Suprapubic skin (tissue), 4 donors: ENCODE data around the gene BMP8B. TPM values are rescaled to one million over a fixed set of nuclear protein-coding genes. Genes with fewer than 3 reads are reported as not detected.

ENCODE experiments used
- DNase-seq, 2 donors: peaks; one replicate each; pipeline ENCODE4 v3.0.0-alpha.2; 2019; ENCODE audit warnings: low spot score in 2 of 2
- H3K27ac ChIP-seq: fragments of 200-600 bp; sonication (generic); one replicate; pipeline ENCODE4 v1.5.1; 2019
- H3K27me3 ChIP-seq: fragments of 200-600 bp; sonication (generic); one replicate; pipeline ENCODE4 v1.5.1; 2019
- H3K36me3 ChIP-seq: fragments of 200-600 bp; sonication (generic); one replicate; pipeline ENCODE4 v1.5.1; 2019
- H3K4me1 ChIP-seq: fragments of 200-600 bp; sonication (generic); one replicate; pipeline ENCODE4 v1.5.1; 2019
- H3K4me3 ChIP-seq: fragments of 200-600 bp; sonication (generic); one replicate; pipeline ENCODE4 v1.5.1; 2019; ENCODE audit warnings: mild to moderate bottlenecking
- H3K9me3 ChIP-seq: fragments of 200-600 bp; sonication (generic); one replicate; pipeline ENCODE4 v1.5.1; 2019
- EP300 ChIP-seq: sonication (generic); formaldehyde crosslinking; IDR thresholded peaks from one replicate; pipeline ENCODE4 v1.6.1; 2017; ENCODE audit warnings: antibody characterized with exemption
- POLR2A ChIP-seq, 2 donors: fragments of 450-650 bp; IDR thresholded peaks; one replicate each; pipeline ENCODE4 v1.6.1; 2017; ENCODE audit warnings: antibody characterized with exemption in 2 of 2, mild to moderate bottlenecking in 2 of 2, moderate library complexity in 2 of 2
- POLR2AphosphoS5 ChIP-seq, 3 donors: sonication (generic); formaldehyde crosslinking; IDR thresholded peaks; one replicate each; pipeline ENCODE4 v1.6.1; 2017; ENCODE audit warnings: antibody characterized with exemption in 3 of 3
- WGBS: methylation state at CpG from one replicate; pipeline ENCODE4 v1.1.5; 2018; 5-methylcytosine and 5-hydroxymethylcytosine counted together
- total RNA-seq, 4 donors: library from RNA; depleted of rRNA; stranded (reverse); fragments of >200 nt; gene quantifications; one replicate each; pipeline ENCODE4 v1.1.0, GENCODE V29; 2016
- TF ChIP-seq, protein P1 (sequence below), 2 donors: fragments of 200-600 bp in 1 of 2; fragments of 450-650 bp in 1 of 2; sonication (generic) in 1 of 2; IDR thresholded peaks; one replicate each; pipeline ENCODE4 v1.5.1; 2016 to 2019; ENCODE audit warnings: antibody characterized with exemption in 2 of 2, mild to moderate bottlenecking in 1 of 2, moderate library complexity in 1 of 2

BMP8B gene
- total RNA-seq, 4 donors from 2014 or later, result 0.83 to 3.5 (median 2.1) TPM

DNA sequence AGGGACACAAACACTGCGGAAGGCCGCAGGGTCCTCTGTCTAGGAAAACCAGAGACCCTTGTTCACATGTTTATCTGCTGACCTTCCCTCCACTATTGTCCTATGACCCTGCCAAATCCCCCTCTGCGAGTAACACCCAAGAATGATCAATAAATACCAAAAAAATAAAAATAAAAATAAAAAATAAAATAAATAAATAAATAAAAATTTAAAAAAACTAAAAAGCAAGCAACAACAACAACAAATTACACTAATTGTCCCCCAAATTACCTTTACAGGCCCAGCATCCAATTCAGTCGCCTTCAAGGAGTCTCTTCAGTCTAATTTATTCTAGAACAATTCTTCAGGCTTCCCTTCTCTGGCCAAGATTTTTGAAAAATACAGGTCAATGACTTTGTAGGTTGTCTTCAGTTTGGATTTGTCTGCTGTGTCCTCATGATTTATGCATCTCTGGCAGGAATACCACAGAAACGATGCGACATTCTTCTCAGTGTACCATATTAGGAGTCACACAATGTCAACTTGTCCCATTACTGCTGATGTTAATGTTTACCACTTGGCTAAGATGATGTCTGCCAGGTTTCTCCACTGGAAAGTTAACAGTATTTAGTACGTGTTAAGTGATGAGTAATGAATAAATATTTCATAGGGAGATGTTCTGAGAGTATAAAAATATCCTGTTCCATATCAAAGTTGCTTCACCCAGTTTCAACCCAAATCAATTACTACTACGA, 20.3 kb upstream of the BMP8B start:
- Histone ChIP-seq H3K9me3 (no peaks in the 10 kb centered on the region), H3K4me3 (no peak overlapping the region), H3K27ac (no peak overlapping the region), H3K36me3 (no peaks in the 10 kb centered on the region), H3K27me3 (no peaks in the 10 kb centered on the region), H3K4me1 (no peaks in the 10 kb centered on the region)
- TF ChIP-seq POLR2AphosphoS5 (IDR thresholded peaks at IDR 0.05) (no peak), EP300 (no peak), POLR2A (IDR thresholded peaks at IDR 0.05) (no peak)
- TF ChIP-seq, protein P1, sequence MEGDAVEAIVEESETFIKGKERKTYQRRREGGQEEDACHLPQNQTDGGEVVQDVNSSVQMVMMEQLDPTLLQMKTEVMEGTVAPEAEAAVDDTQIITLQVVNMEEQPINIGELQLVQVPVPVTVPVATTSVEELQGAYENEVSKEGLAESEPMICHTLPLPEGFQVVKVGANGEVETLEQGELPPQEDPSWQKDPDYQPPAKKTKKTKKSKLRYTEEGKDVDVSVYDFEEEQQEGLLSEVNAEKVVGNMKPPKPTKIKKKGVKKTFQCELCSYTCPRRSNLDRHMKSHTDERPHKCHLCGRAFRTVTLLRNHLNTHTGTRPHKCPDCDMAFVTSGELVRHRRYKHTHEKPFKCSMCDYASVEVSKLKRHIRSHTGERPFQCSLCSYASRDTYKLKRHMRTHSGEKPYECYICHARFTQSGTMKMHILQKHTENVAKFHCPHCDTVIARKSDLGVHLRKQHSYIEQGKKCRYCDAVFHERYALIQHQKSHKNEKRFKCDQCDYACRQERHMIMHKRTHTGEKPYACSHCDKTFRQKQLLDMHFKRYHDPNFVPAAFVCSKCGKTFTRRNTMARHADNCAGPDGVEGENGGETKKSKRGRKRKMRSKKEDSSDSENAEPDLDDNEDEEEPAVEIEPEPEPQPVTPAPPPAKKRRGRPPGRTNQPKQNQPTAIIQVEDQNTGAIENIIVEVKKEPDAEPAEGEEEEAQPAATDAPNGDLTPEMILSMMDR (IDR thresholded peaks at IDR 0.05), result no peak
- WGBS, result 72% methylated on average over 8 of the region's 8 CpGs
- no peak for DNase-seq

DNA sequence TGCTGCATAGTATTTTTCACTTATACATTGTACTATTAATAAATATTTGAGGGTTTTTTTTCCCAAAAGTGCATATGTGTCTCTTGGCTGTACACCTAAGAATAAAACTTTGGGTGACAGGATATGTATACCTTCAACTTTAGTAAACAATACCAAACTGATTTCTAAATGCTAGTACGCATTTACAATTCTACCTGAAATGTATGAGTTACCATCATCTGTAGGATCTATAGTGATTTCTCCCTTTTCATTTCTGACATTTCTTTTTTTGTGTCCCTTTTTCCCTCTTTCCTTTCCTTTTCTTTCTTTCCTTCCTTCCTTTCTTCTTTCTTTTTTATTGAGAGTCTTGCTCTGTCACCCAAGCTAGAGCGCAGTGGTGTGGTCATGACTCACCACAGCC, 16.7 kb upstream of the BMP8B start:
- Histone ChIP-seq H3K4me1 (no peaks in the 10 kb centered on the region), H3K9me3 (no peaks in the 10 kb centered on the region), H3K36me3 (no peaks in the 10 kb centered on the region), H3K4me3 (no peak overlapping the region), H3K27ac (no peak overlapping the region), H3K27me3 (no peaks in the 10 kb centered on the region)
- no peak for DNase-seq
- TF ChIP-seq POLR2A (IDR thresholded peaks at IDR 0.05) (no peak), POLR2AphosphoS5 (IDR thresholded peaks at IDR 0.05) (no peak), EP300 (no peak)
- TF ChIP-seq, protein P1 (IDR thresholded peaks at IDR 0.05), result no peak
- WGBS, result 94% methylated on average over 2 of the region's 2 CpGs

DNA sequence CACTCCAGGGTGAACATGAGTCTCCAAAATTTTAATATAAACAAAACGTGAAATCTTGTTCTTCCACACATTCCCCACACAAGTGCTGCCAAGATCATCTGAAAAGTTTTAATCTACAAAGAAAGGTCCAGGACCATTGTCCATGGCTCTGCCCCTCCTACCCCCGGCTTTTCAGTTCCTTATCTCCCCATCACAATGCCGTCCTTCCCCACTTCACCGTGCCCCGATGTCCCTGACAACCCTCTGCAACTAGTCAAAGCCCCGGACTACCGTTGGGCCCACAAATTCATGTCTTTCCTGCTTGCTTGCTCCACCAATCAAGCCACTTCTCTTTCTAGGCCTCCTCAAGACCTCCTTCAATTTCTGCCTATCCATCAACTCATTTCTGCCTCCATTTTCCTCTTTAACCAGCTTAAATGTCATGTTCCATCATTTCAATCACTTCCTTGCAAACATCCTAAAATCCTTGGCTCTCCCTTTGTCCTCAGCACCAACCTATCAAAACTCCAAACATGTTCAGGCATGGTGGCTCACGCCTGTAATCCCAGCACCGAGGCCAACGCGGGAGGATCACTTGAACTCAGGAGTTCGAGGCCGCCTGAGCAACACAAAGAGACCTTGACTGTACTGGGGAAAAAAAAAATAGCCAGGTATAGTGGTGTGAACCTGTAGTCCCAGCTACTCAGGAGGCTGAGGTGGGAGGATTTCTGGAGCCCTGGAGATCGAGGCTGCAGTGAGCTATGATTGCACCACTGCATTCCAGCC, 14.0 kb upstream of the BMP8B start:
- H3K27ac ChIP-seq, result no peak overlapping the region
- 77% methylated on average over 14 of the region's 14 CpGs for WGBS
- H3K27me3 ChIP-seq, result no peaks in the 10 kb centered on the region
- TF ChIP-seq POLR2AphosphoS5 (IDR thresholded peaks at IDR 0.05) (no peak), EP300 (no peak), POLR2A (IDR thresholded peaks at IDR 0.05) (no peak)
- TF ChIP-seq, protein P1 (IDR thresholded peaks at IDR 0.05), result no peak
- no peaks in the 10 kb centered on the region for H3K9me3 ChIP-seq
- DNase-seq, result no peak
- no peaks in the 10 kb centered on the region for H3K4me1 ChIP-seq
- no peak overlapping the region for H3K4me3 ChIP-seq
- H3K36me3 ChIP-seq, result no peaks in the 10 kb centered on the region

DNA sequence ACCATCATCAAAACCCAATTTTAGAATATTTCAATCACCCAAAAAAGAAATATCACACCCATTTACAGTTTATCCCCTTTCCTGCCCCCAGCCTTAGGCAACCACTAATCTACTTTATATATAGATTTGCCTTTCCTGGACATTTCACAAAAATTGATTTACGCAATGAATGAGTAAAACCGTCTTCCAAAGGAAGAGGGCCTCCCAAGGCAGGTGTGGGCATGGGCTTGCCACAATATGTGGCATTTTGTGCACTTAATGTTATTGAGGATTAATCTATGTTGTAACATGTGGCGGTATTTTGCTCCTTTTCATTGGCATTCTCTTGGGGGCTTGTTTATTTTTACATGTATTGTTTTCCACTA, 11.8 kb upstream of the BMP8B start:
- H3K9me3 ChIP-seq, result no peaks in the 10 kb centered on the region
- H3K27me3 ChIP-seq, result no peaks in the 10 kb centered on the region
- no peaks in the 10 kb centered on the region for H3K4me1 ChIP-seq
- DNase-seq, result no peak
- H3K36me3 ChIP-seq, result no peaks in the 10 kb centered on the region
- 80% methylated on average over 3 of the region's 3 CpGs for WGBS
- no peak for TF ChIP-seq POLR2AphosphoS5 (IDR thresholded peaks at IDR 0.05)
- TF ChIP-seq EP300, result no peak
- TF ChIP-seq POLR2A (IDR thresholded peaks at IDR 0.05), result no peak
- TF ChIP-seq, protein P1 (IDR thresholded peaks at IDR 0.05), result no peak
- no peak overlapping the region for H3K27ac ChIP-seq
- no peak overlapping the region for H3K4me3 ChIP-seq

DNA sequence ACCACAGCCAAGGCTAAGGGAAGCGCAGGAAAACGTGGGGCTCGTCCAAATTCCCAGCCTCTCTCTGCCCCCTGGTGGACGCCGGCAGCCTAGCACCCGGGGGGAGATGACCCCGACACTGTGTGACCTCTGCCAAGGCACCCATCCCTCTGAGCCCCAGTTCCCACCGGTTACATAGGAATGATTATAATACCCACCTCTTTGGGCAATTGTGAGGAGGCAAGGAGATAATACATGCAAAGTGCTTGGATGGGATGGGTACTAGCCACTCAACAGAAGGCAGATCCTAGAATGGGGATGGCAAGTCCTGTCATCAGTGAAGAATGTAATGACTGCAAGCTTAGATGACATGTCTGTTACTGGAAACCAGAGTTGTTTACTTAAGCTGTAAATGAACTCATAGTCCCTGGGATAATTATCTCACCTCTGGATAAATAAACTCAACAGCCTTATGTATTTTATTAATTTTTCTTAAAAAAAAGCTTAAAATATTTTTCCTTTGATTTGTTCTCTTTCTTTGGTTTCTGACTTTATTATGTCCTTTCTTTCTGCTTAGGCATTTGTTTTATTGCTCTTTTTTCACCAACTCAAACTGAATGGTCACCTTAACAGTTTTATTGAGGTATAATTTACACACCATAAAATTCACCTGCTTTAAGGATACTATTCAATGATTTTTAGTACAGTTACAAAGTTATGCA, 11.3 kb upstream of the BMP8B start:
- WGBS, result 4% methylated on average over 3 of the region's 8 CpGs
- DNase-seq, result peak in 1 of 2 donors; percentile 76
- no peaks in the 10 kb centered on the region for H3K9me3 ChIP-seq
- H3K27me3 ChIP-seq, result no peaks in the 10 kb centered on the region
- TF ChIP-seq, protein P1 (IDR thresholded peaks at IDR 0.05), result peak; percentile 70 to 78
- no peak for TF ChIP-seq POLR2AphosphoS5 (IDR thresholded peaks at IDR 0.05)
- TF ChIP-seq POLR2A (IDR thresholded peaks at IDR 0.05), result no peak
- no peaks in the 10 kb centered on the region for H3K4me1 ChIP-seq
- H3K4me3 ChIP-seq, result no peak overlapping the region
- no peaks in the 10 kb centered on the region for H3K36me3 ChIP-seq
- H3K27ac ChIP-seq, result no peak overlapping the region
